HTR-8/SVneo (cell line): ENCODE results near the gene KCNQ2.
A peak's percentile ranks its signal among the peaks of the same experiment; 100 is the strongest.
"Not testable (repeated sequence)": the region's sequence is repeated elsewhere in the genome, so short reads cannot be mapped to it uniquely, and the experiment has no call there.

Experiments
- DNase-seq: peaks from one replicate; pipeline ENCODE4 v3.0.0; 2011; ENCODE audit warnings: low spot score, mixed read lengths; ENCODE audit not compliant: insufficient read length
- FAIRE-seq: peaks from 2 replicates; lab custom pipeline; 2011; peaks lifted over from hg19 to GRCh38; lab: Jason Lieb, UNC

The KCNQ2 gene

GRCh38 chr20:63397155-63397843, 75.2 kb downstream of the KCNQ2 start:
- DNase-seq (no peak), FAIRE-seq (peak; percentile 66)

DNA sequence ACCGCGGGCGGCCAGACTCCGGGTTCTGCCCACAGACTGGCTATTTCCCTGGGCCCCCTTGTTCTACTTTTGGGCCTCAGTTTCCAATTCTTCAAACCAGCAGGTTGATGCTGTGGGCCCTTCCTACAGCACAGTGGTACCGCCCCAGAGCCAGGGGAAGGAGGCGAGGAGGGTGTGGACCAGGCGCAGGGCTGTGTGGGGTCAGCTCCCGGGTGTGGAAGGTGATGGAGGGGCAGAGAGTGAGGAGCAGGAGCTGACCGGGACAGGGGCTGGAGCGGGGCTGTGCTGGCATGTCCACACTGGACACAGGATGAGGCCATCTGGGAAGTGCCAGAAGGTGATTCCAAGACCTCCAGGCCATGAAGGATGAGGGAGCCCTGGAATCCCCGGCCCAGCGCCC, 76.2 kb downstream of the KCNQ2 start:
- FAIRE-seq (no peak), DNase-seq (no peak)

GRCh38 chr20:63395723-63396122, 76.7 kb downstream of the KCNQ2 start:
- DNase-seq = no peak
- FAIRE-seq = no peak

- peak; percentile 54 for FAIRE-seq
- DNase-seq = no peak
Observed at GRCh38 chr20:63394920-63395455, 77.5 kb downstream of the KCNQ2 start.

DNA sequence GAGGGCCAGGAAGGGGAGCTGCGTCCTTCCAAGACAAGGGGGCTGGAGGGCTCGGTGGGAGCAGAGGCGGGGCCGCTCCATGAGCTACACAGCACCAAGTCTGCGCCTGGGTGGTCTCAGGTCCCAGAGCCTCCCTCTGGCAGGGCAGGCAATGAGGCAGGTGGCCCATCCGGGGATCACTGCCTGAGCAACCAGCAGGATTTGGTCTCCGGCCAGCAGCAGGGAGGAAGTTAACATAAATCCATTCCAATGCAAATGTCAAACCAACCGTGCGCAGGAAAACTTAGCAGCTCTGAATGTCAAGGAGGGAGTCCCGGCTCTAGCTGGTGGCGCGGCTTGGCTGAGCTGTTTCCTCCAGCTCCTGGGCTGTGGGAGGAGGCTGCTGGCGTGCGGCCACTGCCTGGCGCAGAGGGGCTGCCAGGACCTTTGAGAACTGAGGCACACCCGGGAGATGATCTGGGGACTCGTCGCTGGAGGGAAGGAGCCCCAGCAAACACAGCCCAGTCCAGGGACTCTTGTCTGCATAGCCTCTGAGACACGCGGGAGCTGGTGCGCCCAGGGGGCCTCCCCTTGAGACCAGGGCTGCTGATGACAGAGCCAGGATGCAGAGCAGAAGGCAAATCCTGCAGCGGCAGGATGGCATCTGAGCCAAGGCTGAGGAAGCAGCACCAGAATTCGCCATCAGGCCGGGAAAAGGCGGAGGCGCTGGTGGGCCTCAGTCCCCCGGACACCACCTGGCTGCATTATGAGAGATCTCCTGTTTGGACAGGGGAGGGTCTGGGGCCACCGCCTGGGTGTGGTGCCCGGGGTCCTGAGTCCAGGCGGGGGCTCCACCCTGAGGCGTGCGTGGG, 78.2 kb downstream of the KCNQ2 start:
- DNase-seq (no peak), FAIRE-seq (no peak)

DNA sequence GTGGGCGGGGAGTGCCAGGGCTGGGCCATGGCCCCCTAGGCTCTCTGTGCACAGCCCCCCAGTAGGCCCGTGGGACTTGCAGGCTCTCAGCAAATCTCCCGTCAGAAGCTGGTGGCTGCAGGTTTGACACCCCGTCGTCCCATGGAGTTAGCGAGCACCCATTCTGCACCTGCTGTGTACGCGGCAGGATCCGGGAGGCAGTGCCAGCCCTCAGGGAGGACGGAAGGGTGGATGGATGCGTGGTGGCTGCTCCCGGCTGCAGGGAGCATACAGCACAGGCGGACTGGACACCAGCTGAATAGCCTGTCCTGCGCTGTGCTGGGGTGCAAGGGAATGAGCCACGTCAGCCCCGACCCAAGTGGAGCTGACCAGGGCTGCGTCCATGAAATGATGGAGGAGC, 78.9 kb downstream of the KCNQ2 start:
- FAIRE-seq (peak; percentile 16), DNase-seq (no peak)

DNA sequence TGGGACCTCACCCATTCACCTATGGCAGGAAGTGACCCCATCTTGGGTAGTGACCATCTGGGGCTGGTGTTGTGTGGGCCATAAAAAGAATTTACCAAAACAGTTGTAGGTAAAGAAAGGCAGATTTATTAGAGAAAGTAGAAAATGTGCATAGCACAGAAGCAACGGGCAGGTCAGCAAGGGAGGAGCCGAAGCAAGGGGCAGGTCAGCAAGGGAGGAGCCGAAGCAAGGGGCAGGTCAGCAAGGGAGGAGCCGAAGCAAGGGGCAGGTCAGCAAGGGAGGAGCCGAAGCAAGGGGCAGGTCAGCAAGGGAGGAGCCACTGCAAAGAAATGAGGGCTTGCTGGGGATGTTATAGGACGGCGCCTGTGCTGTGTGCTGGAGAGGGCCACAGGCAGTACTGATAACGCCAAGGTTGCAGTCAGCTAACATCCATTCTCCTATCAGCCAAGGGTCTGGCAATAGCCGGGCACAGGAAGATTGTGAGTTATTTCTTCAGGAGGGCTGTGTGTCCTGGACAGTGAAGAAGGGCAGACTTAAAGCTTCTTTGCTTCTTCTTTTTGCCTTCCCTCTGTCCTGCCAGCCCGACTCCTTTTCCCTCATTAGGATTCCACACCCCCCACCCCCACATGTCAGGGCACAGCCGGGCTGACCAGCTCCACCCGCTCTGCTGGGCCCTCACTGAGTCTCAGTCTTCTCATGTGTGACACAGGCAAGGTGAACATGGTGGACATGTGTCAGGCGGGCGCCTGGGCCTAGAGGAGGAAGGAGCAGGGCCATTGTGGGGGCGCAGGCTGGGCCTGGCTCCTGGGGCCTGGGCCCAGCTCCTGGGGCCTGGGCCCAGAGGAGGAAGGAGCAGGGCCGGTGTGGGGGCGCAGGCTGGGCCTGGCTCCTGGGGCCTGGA, 79.7 kb downstream of the KCNQ2 start:
- FAIRE-seq = no peak

GRCh38 chr20:63387917-63388316, 84.5 kb downstream of the KCNQ2 start:
- no peak for FAIRE-seq

More for the DNA sequence above, 79.7 kb downstream of the KCNQ2 start:
- DNase-seq = no peak

GRCh38 chr20:63387393-63387792, 85.1 kb downstream of the KCNQ2 start:
- peak; percentile 100 for FAIRE-seq

More at GRCh38 chr20:63387917-63388316, 84.5 kb downstream of the KCNQ2 start:
- no peak for DNase-seq

DNA sequence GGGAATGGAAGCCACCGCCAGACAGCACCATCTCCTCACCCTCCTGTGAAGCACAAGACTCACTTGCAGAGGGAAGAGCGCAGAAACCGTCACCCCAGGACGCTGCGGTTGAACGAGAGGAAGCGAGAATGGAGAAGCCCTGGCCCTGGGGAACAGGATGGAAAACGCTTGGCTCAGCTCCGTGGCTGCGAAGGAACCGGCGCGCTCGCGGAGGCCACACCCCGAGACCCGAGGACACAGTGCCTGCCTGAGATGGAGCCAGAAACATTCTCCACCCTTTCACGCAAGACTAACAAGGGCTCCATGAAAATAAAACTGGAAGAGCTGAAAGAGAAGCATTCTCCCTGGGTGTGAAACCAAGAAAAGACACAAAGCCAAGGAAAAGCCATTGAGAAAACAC, 86.0 kb downstream of the KCNQ2 start:
- no peak for DNase-seq
- no peak for FAIRE-seq

More at GRCh38 chr20:63387393-63387792, 85.1 kb downstream of the KCNQ2 start:
- DNase-seq = no peak

DNA sequence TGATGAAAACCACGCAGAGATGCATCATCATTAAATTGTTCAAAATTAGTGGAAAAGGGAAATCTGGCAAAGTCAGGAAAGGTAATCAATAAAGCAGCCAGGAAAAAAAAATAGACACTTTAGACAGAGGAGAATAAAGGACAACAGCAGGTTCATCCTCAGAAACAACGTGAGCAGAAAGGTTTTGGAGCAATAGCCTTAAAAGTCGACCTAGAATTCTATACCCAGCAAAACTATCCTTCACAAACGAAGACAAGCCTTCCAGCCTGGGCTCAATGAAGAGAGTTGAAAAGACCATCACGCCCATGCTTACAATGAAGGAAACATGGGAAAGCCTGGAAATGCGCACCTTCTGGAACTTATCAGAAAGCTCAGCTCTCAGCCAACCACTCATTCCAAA, 86.6 kb downstream of the KCNQ2 start:
- DNase-seq (no peak), FAIRE-seq (no peak)

DNA sequence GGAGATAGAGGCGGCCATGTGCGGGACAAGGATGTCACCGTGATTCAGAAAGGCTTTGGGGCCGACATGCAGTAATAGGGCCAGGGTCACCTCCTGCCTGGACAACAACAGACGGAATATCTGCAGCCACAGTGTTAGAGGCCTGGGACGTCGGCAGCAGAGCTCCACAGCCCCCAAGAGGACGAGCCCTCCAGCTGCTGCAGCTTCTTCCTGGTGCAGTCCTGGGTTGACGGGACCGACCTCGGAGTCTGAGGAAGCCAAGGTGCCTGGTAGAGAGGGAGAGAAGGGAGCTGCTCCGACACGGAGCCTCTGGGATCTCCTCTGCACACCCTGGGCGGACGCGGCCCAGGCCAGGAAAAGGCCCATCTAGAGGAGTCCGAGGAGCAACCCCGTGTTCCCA, 88.1 kb downstream of the KCNQ2 start:
- no peak for DNase-seq
- FAIRE-seq = no peak

GRCh38 chr20:63383556-63383955, 88.9 kb downstream of the KCNQ2 start:
- peak; percentile 20 for FAIRE-seq

GRCh38 chr20:63382551-63383300, 89.7 kb downstream of the KCNQ2 start:
- FAIRE-seq = peak; percentile 40
- no peak for DNase-seq

More at GRCh38 chr20:63383556-63383955, 88.9 kb downstream of the KCNQ2 start:
- no peak for DNase-seq

- FAIRE-seq = peak; percentile 91
- DNase-seq = peak; percentile 82
Observed at GRCh38 chr20:63381781-63382431, 90.5 kb downstream of the KCNQ2 start.

DNA sequence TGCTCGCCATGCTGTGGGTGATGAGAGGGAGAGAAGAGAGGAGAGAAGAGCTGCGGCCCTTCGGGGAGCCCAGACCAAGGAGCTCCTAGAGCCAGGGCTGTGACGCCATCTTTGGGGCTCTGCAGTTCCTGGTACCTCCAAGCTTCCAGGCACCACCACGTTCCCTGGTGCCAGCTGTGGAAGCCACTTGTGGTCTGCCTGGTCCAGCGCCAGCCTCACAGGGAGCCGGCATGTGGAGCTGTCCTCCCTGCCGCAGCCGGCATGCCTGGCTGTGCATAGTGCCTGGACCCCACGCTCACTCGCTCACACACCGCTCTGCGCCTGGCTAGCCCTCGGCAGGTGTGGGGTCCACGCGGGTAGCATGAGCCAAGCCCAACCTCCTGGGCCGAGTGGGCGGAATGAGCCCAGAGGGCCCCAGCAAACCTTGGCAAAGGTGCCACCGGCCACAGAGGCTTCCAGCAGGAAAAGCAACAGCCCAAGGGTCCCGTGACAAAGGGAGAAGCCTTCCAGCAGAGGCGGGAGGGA, 92.0 kb downstream of the KCNQ2 start:
- no peak for FAIRE-seq
- no peak for DNase-seq

DNA sequence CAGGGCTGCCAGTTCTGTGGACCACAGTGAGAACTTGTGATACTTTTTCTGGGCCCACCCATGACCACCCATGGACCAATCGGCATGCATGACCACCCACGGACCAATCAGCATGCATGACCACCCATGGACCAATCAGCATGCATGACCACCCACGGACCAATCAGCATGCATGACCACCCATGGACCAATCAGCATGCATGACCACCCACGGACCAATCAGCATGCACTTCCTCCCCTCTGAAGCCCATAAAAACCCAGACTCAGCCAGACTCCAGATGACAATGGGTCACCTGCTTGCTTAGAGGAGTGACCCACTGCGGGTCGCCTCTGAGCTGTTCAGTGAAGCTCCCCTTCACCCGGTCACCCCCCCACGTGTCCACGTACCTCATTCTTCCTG, 92.6 kb downstream of the KCNQ2 start:
- DNase-seq = not testable (repeated sequence)
- FAIRE-seq = peak; percentile 98

DNA sequence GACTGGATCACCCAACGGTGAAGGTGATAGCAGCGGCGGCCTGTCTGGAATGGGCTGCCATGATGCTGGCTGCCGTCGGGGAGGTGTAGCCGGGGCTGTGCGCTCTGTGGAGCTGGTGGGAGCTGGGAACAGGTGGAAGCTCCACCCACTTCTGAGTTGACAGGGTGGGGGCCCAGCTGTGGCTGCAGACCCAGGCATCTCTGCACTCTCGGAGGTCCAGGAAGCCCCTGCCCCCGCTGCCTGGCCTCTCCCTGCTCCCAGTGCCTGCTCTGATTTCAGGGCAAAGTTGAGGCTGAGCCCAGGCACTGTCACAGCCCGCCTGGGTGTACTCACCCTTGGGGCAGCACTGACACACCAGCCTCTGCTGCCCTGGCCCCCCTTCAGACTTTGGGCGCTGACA, 93.2 kb downstream of the KCNQ2 start:
- DNase-seq = no peak
- FAIRE-seq = no peak

DNA sequence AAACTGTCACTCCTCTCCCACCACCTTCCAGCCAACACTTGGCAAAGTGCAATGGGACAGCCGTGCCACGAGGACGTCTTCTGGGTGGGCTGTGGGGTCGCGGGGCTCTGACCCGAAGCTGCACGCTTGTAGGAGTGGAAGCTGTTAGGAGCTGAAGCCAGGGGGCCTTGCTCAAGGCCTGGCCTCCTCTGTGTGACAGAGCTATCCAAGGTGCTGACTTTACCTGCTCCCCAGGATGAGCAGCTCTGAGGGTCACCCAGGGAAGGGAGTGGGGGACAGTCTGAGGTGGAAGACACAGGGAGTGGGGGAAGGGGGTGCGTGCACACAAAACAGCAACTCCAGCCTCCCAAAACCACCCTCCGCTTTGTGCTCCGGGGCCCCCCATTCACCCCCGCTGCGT, 93.8 kb downstream of the KCNQ2 start:
- DNase-seq (no peak), FAIRE-seq (peak; percentile 60)
